Left forelimb (tissue), 1 donor: Measurements from ENCODE around the gene MRFAP1.

Experiments
- DNase-seq: peaks from one replicate; pipeline ENCODE4 v3.0.0-alpha.2; 2018; ENCODE audit warnings: low spot score

Gene MRFAP1

DNA sequence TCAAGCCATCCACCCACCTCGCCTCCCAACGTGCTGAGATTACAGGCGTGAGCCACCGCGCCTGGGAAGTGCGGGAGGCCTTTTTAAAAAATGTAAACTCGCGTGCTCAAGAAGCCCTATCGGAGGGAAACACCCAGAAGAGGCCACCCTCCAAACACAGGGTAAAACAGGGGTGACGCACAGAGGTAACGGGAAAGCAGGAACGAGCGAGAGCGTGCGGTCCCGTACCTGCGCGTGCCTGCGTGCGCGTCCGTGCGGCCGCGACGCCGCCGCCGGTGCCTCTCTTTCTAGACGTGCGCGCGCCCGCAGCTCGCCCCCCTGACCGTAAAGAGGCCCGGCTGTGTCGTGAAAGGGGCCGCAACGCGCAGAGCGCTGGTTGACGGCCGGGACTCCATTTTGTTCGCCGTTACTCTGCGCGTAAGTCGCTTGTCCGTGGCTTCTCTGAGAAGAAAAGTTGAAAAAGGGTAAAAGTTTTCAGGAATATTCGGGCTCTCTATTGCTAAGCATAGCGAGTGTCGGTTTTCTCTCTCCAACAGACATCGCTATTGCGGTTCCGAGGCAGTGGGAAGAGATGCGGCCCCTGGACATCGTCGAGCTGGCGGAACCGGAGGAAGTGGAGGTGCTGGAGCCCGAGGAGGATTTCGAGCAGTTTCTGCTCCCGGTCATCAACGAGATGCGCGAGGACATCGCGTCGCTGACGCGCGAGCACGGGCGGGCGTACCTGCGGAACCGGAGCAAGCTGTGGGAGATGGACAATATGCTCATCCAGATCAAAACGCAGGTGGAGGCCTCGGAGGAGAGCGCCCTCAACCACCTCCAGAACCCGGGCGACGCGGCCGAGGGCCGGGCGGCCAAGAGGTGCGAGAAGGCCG is at the start of gene MRFAP1:
TSS of gene MRFAP1 (plus strand) at position 394 of the 872 bp plus-strand sequence. CDS start at position 572, 178 bp downstream.
- peak; percentile 96 for DNase-seq

DNA sequence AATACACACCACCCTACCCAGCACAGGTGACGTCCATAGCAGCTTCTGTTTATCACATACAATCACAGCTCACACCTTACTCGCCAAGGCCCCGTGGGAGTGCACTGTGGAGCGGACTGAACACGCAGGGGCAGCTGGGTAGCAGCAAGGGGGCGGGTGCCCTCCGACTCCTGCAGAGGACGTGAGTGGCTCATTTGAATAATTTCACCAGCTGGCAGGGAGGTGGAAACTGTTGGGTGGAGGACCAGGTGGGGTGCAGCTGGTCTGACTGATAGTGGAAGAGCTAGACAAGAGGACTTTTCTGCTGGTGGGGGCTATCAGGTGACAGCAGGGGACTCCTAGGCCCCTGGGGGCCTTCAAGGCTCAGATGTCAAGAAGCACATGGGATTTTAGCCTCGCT is 49.2 kb upstream of the MRFAP1 start:
- no peak for DNase-seq

GRCh38 chr4:6591781-6592180 is 48.7 kb upstream of the MRFAP1 start:
- no peak for DNase-seq

DNA sequence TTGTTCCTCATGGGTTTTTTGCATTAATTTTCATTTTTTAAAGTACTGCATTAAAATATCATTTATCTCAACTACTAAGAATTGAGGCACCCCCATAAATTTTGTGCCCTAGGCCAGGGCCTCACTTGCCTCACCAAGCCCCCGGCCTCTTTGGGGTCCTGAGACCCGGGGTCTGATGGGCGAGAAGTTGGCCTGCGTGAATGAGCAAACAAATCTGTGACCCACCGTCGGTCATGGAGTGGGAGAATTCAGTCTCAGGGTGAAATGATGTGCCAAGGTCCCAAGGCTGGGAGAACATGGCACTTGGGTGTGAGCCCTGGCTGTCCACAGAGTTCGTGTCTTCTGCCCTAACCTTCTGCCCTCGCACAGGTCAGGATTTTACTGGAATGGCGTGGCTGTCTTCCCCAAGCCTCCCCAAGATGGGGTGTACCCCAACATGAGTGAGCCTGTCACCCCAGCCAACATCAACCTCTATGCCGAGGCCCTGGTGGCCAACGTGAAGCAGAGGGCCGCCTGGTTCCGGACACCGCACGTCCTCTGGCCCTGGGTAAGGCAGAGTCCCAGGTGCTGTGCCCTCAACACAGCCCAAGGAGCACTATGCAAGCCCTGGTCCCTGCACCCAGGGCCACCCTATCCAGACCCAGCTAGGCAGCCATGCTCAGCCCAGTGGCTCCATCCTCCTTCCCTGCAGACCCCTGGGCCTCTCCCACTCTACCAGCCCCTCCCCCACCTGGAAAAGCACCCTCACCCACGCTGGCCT is 47.5 kb upstream of the MRFAP1 start:
- no peak for DNase-seq

GRCh38 chr4:6594341-6594740 is 46.1 kb upstream of the MRFAP1 start:
- no peak for DNase-seq

DNA sequence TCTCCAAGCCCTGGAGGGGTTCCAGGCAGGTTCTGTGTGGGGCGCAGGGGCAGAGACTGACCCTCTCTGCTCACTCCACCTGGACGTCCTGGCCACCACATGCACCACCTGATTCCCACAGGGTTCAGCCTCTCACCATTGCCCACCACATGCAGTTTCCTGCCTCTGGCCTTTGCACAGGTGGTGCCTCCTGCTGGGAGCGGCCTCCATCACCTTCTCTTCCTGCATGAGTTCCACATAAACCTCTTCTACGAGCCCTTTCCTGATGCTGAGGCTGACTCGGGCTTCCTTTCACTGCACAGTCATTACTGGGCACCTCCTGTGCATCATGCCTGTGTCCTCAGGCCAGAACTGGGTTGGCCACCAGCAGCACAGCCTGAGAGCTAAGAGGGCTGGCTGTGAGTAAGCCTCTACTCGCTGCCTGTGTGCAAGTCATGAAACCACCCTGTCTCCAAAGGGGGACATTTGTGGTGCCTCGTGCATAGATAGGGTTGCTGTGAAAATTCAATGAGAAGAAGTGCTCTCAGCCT is 45.6 kb upstream of the MRFAP1 start:
- DNase-seq: no peak

- no peak for DNase-seq
Measured at GRCh38 chr4:6595897-6596537, 44.5 kb upstream of the MRFAP1 start.

DNA sequence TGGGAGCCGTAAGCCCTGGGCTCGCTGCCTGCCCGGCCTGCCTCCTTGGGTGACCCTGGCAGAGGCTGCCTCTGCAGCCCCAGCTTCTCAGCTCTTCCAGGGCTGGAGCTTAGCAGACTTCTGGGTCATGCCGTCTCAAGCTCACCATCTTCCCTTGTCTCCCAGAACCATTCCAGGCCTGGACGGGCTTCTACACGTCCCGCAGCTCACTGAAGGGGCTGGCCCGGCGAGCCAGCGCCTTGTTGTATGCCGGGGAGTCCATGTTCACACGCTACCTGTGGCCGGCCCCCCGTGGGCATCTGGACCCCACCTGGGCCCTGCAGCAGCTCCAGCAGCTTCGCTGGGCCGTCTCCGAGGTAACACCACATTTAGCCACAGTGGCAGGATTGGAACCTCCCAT is 43.5 kb upstream of the MRFAP1 start:
- no peak for DNase-seq

DNA sequence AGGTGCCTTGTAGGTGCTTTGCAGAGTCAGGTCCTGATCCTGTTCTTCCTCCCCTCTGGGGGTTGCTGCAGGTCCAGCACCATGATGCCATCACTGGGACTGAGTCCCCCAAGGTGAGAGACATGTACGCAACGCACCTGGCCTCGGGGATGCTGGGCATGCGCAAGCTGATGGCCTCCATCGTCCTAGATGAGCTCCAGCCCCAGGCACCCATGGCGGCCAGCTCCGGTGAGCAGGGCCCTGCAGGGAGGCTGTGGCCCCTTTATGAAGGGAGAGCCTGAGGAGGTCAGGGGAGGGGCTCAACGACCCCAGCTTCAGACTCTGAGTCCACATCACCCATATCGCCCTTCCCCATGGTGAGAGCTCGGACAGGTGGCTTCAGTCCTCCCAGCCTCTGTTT is 42.4 kb upstream of the MRFAP1 start:
- no peak for DNase-seq

GRCh38 chr4:6598641-6599040 is 41.8 kb upstream of the MRFAP1 start:
- no peak for DNase-seq

DNA sequence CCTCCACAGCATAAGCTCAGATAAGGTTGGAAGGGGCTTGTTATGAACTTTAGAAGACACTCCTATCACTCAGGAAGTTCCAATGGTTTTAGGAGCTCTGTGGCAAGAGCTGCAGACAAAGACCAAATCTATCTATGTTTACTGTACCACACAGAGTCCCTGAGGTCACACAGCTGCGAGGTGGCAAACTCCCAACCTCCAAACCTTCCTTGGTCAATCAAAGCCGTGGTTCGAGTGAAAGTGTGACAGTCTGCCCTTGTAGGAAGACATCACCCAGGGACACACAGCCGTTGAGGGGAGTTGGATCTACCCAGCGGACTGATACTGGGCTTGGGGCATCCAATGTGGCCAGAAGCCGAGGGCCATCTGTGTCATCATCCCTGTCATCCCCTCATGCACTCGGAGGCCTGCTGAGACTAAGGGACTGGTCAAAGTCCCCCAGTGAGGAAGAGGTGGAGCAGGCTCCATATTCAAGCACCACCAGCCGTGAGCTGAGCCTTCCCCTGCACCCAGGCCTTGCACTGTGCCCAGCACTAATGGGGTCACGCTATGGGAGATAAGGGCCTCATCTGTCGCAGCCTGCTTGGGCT is 38.7 kb upstream of the MRFAP1 start:
- DNase-seq: no peak

GRCh38 chr4:6602289-6602688 is 38.2 kb upstream of the MRFAP1 start:
- DNase-seq: no peak

DNA sequence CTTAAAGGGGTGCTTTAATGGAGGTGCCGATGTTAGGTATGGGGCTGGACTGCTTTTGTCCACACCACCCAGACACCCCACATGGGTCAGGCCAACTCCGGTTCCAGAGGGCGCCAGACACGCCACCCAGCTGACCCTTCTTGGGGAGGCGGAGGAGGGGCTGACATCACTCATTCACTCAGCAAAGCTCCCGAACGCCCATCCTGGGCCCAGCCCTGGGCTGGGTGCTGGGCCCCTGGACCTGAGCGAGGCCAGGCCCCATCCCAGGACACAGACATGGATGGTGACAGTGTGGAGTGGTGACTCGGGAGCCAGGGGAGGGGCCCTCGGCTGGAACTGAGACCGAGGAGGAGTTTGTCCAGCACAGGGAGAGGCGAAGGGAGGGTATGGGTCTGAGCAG is 37.4 kb upstream of the MRFAP1 start:
- DNase-seq: no peak

- no peak for DNase-seq
Measured at GRCh38 chr4:6605114-6605513, 35.4 kb upstream of the MRFAP1 start.

GRCh38 chr4:6605605-6606004 is 34.9 kb upstream of the MRFAP1 start:
- no peak for DNase-seq

GRCh38 chr4:6606465-6607235 is 33.8 kb upstream of the MRFAP1 start:
- no peak for DNase-seq

- no peak for DNase-seq
Measured at GRCh38 chr4:6607368-6608055, 33.0 kb upstream of the MRFAP1 start.

- no peak for DNase-seq
Measured at GRCh38 chr4:6608758-6609414, 31.6 kb upstream of the MRFAP1 start.

GRCh38 chr4:6609415-6610079 is 30.9 kb upstream of the MRFAP1 start:
- no peak for DNase-seq
